Psoas muscle (tissue), 8 donors: ENCODE measurements around the gene ZBTB9. TPM values are rescaled to one million over a fixed set of nuclear protein-coding genes. Genes with fewer than 3 reads are reported as not detected.

Source experiments
- ATAC-seq, 4 donors: fragments of 200-7000 bp; cut with Tn5 transposase; one replicate each; pipeline ENCODE4 v1.9.1; 2020; ENCODE audit warnings: moderate library complexity in 3 of 4, mild to moderate bottlenecking in 2 of 4
- DNase-seq, 2 donors: peaks; one replicate each; pipeline ENCODE4 v3.0.0-alpha.2; 2020
- H3K27ac ChIP-seq: fragments of 200-600 bp; one replicate; pipeline ENCODE4 v1.8.0; 2022
- H3K27me3 ChIP-seq, 3 donors: fragments of 200-600 bp in 1 of 3; one replicate each; pipeline versions ENCODE4 v1.6.1 to v1.8.0; 2013 to 2022; ENCODE audit warnings: low read length in 2 of 3, mild to moderate bottlenecking in 2 of 3, moderate library complexity in 1 of 3; ENCODE audit not compliant: insufficient read depth in 3 of 3
- H3K36me3 ChIP-seq, 2 donors: fragments of 200-600 bp in 1 of 2; one replicate each; pipeline versions ENCODE4 v1.6.1 to v1.8.0; 2013 to 2022; ENCODE audit warnings: low read depth in 1 of 2, mild to moderate bottlenecking in 1 of 2, moderate library complexity in 1 of 2; ENCODE audit not compliant: insufficient read depth in 1 of 2
- H3K4me1 ChIP-seq: fragments of 200-600 bp; one replicate; pipeline ENCODE4 v1.8.0; 2022
- H3K4me3 ChIP-seq: fragments of 200-600 bp; one replicate; pipeline ENCODE4 v1.8.0; 2022; ENCODE audit warnings: mild to moderate bottlenecking
- H3K9me3 ChIP-seq: fragments of 200-600 bp; one replicate; pipeline ENCODE4 v1.8.0; 2022
- CTCF ChIP-seq: fragments of 200-600 bp; IDR thresholded peaks from one replicate; pipeline ENCODE4 v1.8.0; 2022; ENCODE audit warnings: antibody characterized with exemption
- WGBS, 3 donors: extraction: QIAGEN DNeasy Blood & Tissue Kit; methylation state at CpG; one replicate each; pipeline versions ENCODE4 v1.1.6 to v1.1.7; 2013; 5-methylcytosine and 5-hydroxymethylcytosine counted together
- intact Hi-C, 2 donors: fragments of 100-400 bp; cut with DNase I; formaldehyde crosslinking; loops; one replicate each; pipeline versions ENCODE4 v1.11.0 to v1.14.2; 2022
- polyA plus RNA-seq, 3 donors: library from polyadenylated mRNA; stranded (reverse); fragments of 200-250 nt; gene quantifications; one replicate each; pipeline ENCODE4 v1.2.3, GENCODE V29; 2013
- total RNA-seq, 4 donors: library from RNA; stranded (reverse); fragmentation: NEBNext Ultra II Directional in 2 of 4; extraction: Animal tissue kit (Norgen Biotek cat#: 25700) in 2 of 4; gene quantifications; one replicate each; pipeline versions ENCODE4 v1.2.1 to v1.2.4, GENCODE V29; 2021 to 2023
- donor health status: healthy with polysubstance abuse.
- donor health status: DM: no; HTN: no; CAD: no; lungs with moderate emphysema.
- donor health status: Bipolar disorder and iron deficiency.
- donor health status: healthy.
- donor health status: DM: yes; HTN: yes; CAD: no.
- donor health status: DM: no; HTN: no; CAD: no.
- donor health status: DM: no; HTN: no; CAD: no.
- donor health status: DM: yes; HTN: yes; CAD: no.

ZBTB9 gene
- total and polyA plus RNA-seq, 7 donors: 1.9 to 5.2 (median 3.7) TPM

- ATAC-seq (no peak), DNase-seq (no peak)
- Histone ChIP-seq H3K4me3 (no peak overlapping the region), H3K9me3 (no peaks in the 10 kb centered on the region), H3K4me1 (no peaks in the 10 kb centered on the region), H3K27me3 (peaks cover 0 to 10% (median 2%) of the 10 kb centered on the region in 3 donors), H3K36me3 (no peaks in the 10 kb centered on the region), H3K27ac (no peak overlapping the region)
- intact Hi-C loops: no loop called here
- no peak for TF ChIP-seq CTCF
- 51 to 63% (median 61%) methylated on average over 3 of the region's 3 CpGs for WGBS, 3 donors
These were observed 35.8 kb downstream of the ZBTB9 start for GRCh38 chr6:33490198-33490597.

- Histone ChIP-seq H3K27me3 (peaks cover 0 to 10% (median 2%) of the 10 kb centered on the region in 3 donors), H3K36me3 (no peaks in the 10 kb centered on the region), H3K4me1 (no peaks in the 10 kb centered on the region), H3K27ac (no peak overlapping the region), H3K9me3 (no peaks in the 10 kb centered on the region), H3K4me3 (no peak overlapping the region)
- intact Hi-C loops: no loop called here
- 68 to 75% (median 69%) methylated on average over 6 of the region's 6 CpGs for WGBS, 3 donors
- DNase-seq: peak in 1 of 2 donors; percentile 51
- no peak for TF ChIP-seq CTCF
- ATAC-seq: no peak
These were observed 36.2 kb downstream of the ZBTB9 start for GRCh38 chr6:33490621-33491020.

- H3K36me3 ChIP-seq: no peaks in the 10 kb centered on the region
- no peak for ATAC-seq
- no peak overlapping the region for H3K4me3 ChIP-seq
- H3K27me3 ChIP-seq: peaks cover 0 to 5% (median 2%) of the 10 kb centered on the region in 3 donors
- 36 to 49% (median 40%) methylated on average over 4 of the region's 4 CpGs for WGBS, 3 donors
- no peak for DNase-seq
- no peaks in the 10 kb centered on the region for H3K4me1 ChIP-seq
- TF ChIP-seq CTCF: no peak
- no peaks in the 10 kb centered on the region for H3K9me3 ChIP-seq
- intact Hi-C loops: no loop called here
- H3K27ac ChIP-seq: no peak overlapping the region
These were observed 37.7 kb downstream of the ZBTB9 start for GRCh38 chr6:33492093-33492492.

- no peak for DNase-seq
- intact Hi-C loops: no loop called here
- no peak overlapping the region for H3K27ac ChIP-seq
- H3K27me3 ChIP-seq: peaks cover 0 to 3% (median 0%) of the 10 kb centered on the region in 3 donors
- H3K4me3 ChIP-seq: no peak overlapping the region
- no peaks in the 10 kb centered on the region for H3K36me3 ChIP-seq
- H3K9me3 ChIP-seq: no peaks in the 10 kb centered on the region
- H3K4me1 ChIP-seq: no peaks in the 10 kb centered on the region
- TF ChIP-seq CTCF: no peak
- ATAC-seq: no peak
- WGBS, 3 donors: 95 to 97% (median 96%) methylated on average over 7 of the region's 7 CpGs
These were observed 42.8 kb downstream of the ZBTB9 start for GRCh38 chr6:33497157-33497556.

GRCh38 chr6:33502486-33502885 lies 48.1 kb downstream of the ZBTB9 start:
- Histone ChIP-seq H3K4me1 (no peaks in the 10 kb centered on the region), H3K27me3 (peaks cover 0 to 3% (median 0%) of the 10 kb centered on the region in 3 donors), H3K9me3 (no peaks in the 10 kb centered on the region), H3K36me3 (no peaks in the 10 kb centered on the region), H3K4me3 (no peak overlapping the region), H3K27ac (no peak overlapping the region)
- 88 to 90% (median 90%) methylated on average over 18 to 23 of the region's 23 CpGs for WGBS, 3 donors
- intact Hi-C loops: no loop called here
- DNase-seq: no peak
- ATAC-seq: no peak
- no peak for TF ChIP-seq CTCF
